Femur (tissue), 1 donor: ENCODE results near the gene BCL2.

Experiments used
- DNase-seq: peaks from one replicate; pipeline ENCODE4 v3.0.0-alpha.2; 2017

Gene BCL2

GRCh38 chr18:63178971-63179370 is 140.6 kb downstream of the BCL2 start:
- no peak for DNase-seq

GRCh38 chr18:63177919-63178821 is 141.4 kb downstream of the BCL2 start:
- DNase-seq: peak; percentile 76

GRCh38 chr18:63177259-63177658 is 142.3 kb downstream of the BCL2 start:
- no peak for DNase-seq

- DNase-seq: no peak
Measured at GRCh38 chr18:63175264-63175663, 144.3 kb downstream of the BCL2 start.

GRCh38 chr18:63173983-63174382 is 145.6 kb downstream of the BCL2 start:
- DNase-seq: no peak

- DNase-seq: no peak
Measured at GRCh38 chr18:63169853-63170252, 149.7 kb downstream of the BCL2 start.

GRCh38 chr18:63168287-63168686 is 151.3 kb downstream of the BCL2 start:
- DNase-seq: no peak

- no peak for DNase-seq
Measured at GRCh38 chr18:63166142-63166541, 153.4 kb downstream of the BCL2 start.

- no peak for DNase-seq
Measured at GRCh38 chr18:63164396-63164795, 155.2 kb downstream of the BCL2 start.

- DNase-seq: no peak
Measured at GRCh38 chr18:63162271-63163014, 157.1 kb downstream of the BCL2 start.

- no peak for DNase-seq
Measured at GRCh38 chr18:63161761-63162195, 157.8 kb downstream of the BCL2 start.

GRCh38 chr18:63161032-63161760 is 158.4 kb downstream of the BCL2 start:
- DNase-seq: no peak

- no peak for DNase-seq
Measured at GRCh38 chr18:63160172-63160995, 159.2 kb downstream of the BCL2 start.

- DNase-seq: no peak
Measured at GRCh38 chr18:63159590-63159989, 160.0 kb downstream of the BCL2 start.

- DNase-seq: no peak
Measured at GRCh38 chr18:63158676-63159291, 160.8 kb downstream of the BCL2 start.

- DNase-seq: no peak
Measured at GRCh38 chr18:63158012-63158631, 161.4 kb downstream of the BCL2 start.

- DNase-seq: no peak
Measured at GRCh38 chr18:63157293-63158011, 162.1 kb downstream of the BCL2 start.

GRCh38 chr18:63155910-63156773 is 163.4 kb downstream of the BCL2 start:
- no peak for DNase-seq

GRCh38 chr18:63155169-63155852 is 164.3 kb downstream of the BCL2 start:
- peak; percentile 69 for DNase-seq
